HK-2 (cell line): ENCODE results near the gene EDC3.

ENCODE experiments used
- DNase-seq: peaks from one replicate; pipeline ENCODE4 v3.0.0-alpha.2; 2018; ENCODE audit not compliant: unreplicated experiment

The EDC3 gene

DNA sequence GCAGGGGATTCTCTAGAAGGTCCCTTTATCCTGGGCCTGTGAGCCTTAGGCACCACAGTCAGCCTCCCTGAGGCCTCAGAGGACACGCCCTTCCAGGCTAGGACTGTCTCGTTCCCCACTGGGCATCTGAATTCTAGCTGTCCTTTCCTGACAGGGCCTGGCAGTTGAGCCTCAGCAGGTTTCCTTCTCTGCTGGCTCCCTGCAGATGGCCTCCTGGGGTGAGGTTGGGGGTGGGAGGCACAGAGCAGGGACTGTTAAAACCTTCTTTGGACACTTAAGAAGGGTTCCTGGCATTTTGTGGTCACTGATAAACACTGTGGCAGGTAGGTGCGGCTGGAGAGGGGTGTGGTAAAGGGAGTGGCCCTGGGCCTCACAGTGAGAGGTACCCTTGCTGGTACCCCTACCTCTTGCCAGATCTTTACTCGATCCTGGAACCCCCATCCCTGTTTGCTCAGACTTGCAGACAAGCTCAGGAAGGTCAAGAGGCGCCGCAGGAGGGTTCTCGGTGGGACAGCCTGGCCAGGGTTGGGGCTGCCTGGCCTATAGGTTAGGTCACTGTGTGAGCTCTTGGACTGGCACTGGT lies 71.7 kb downstream of the EDC3 start:
- no peak for DNase-seq

DNA sequence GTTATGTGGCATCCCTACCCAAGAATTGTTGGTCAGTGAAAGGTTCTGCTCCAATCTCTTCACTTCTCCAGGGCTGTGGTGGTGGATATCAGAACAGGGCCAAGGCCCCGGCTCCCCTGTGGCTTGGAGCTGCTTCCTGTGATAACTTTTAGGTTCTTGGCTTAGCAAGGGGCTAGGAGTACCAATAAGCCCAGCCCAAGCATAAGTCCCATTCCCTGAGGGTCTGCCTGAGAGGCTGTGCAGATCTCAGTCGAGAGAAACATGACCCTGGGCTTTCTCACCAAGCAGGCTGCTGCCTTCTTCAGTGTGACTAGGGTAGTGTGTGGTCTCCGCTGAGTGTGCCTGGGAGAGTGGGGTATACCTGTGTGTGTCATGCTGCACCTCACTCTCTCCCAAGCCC lies 73.1 kb downstream of the EDC3 start:
- DNase-seq, result no peak

DNA sequence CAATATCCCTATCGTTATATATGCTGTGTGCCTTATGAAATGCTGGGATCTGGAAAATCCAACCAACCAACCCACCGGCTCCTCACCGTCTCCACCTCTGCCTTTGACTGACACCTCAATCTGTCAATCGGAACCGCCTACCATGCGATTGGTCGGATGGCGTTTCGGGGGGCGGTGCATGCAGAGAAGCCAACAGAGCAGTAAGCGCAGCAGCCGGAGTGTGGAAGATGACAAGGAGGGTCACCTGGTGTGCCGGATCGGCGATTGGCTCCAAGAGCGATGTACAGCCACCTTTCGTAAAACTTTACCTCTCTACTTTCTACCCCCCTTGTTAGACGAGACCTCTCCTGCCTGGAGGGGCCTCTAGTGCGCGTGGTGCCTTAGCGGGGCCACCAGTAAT lies 73.9 kb downstream of the EDC3 start:
- no peak for DNase-seq

GRCh38 chr15:74621546-74621920 lies 74.3 kb downstream of the EDC3 start:
- no peak for DNase-seq

- peak; percentile 47 for DNase-seq
Observed at GRCh38 chr15:74620636-74621545, 74.9 kb downstream of the EDC3 start.

DNA sequence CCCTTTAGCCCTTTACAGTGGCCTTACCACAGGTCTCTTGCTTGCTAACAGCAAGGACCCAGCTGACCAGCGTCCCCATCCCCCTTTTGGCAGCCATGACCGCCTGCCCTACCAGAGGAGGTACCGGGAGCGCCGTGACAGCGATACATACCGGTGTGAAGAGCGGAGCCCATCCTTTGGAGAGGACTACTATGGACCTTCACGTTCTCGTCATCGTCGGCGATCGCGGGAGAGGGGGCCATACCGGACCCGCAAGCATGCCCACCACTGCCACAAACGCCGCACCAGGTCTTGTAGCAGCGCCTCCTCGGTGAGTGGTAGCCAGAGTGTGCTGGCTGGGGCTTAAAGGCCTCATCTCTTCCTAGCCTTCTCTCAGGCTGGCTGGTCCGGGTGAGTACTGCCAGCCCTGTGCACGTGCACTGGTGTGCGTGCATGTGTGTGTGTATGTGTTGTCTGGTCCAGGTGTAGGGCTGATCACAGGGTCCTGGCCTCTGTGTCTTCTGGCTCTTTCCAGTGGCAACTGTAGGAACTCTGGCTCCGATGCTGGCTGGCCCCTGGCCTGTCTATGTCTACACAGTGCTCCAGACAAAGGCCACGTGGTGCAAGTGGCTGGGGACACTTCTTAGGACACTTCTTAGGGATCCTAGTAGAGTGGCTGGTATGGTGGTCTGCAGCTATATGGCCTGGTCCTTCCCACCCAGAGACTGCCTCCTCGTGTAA lies 75.7 kb downstream of the EDC3 start:
- DNase-seq, result no peak

DNA sequence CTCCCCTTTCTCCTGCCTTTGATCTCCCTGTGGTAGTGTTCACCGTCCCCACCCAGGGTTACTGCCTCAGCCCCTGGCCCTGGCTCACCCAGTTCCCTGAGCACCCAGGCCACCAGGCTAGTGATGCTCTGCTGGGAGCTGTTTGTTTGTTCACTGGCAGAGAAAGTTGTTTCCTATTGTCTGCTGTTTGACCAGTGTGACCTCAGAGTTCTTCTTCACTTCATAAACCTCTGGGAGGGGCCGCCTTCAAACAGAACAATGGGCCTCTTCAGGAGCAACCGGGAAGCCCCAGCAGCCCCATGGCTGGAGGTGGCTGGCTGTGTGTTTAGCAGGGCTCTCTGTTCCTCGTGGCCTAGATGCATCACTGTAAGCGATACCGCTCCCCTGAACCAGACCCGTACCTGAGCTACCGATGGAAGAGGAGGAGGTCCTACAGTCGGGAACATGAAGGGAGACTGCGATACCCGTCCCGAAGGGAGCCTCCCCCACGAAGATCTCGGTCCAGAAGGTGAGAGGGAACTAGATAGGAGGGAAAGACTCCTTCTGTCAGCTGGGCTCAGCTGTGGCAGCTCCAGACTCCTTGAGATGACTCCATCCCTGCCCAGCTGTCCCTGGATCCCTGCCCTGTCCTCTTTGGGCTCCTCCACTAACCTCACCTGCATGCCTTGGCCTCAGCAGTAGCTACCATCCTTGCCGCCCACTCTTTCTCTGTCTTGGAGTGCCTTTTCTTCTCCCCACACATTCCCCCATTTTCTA lies 76.8 kb downstream of the EDC3 start:
- no peak for DNase-seq

GRCh38 chr15:74616996-74617395 lies 78.8 kb downstream of the EDC3 start:
- DNase-seq, result no peak

- peak; percentile 73 for DNase-seq
Observed at GRCh38 chr15:74616366-74616939, 79.4 kb downstream of the EDC3 start.

DNA sequence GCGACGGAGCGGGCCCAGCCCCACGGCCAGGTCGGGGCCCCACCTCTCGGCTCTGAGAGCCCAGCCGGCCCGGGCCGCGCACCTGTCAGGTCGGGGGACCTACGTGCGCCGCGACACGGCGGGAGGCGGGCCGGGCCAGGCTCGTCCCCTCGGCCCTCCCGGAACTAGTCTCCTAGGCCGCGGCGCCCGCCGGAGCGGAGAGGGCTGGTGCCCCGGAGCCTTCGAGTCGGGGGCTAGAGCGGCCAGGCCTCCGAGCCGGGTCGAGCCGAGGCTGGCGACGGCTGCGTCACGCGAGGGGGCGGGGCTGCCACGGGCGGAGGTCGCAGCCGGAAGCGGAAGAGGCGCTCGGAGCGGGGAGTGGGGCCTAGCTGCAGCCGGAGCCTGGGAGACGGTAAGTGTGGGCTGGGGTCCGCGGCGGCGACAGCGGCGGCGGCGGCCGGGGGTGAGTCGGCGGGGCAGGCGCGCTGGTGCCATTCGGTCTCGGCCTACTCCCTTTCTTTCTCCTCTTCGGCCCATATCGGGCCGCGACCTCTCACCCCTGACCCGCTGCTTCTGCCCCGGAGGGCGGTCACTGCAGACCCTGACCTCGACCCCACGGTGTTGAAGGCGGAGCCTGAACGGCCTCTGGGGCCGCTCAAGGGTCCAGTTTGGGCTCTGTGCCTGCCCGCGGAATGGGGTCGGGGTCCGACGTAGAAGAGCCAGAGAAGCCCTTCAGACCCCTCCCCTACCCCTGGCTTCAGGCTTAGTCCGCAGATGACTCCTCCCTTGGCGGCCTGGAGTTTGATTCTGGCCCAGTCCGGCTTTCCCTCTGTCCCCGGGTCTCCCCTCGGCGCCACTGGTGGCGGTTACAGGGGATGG lies 80.1 kb downstream of the EDC3 start, which contains the start of gene CLK3:
TSS of gene CLK3 (plus strand) at position 329 of the 858 bp plus-strand sequence. CDS start 3,361 bp downstream, outside the sequence.
- DNase-seq, result peak; percentile 91

DNA sequence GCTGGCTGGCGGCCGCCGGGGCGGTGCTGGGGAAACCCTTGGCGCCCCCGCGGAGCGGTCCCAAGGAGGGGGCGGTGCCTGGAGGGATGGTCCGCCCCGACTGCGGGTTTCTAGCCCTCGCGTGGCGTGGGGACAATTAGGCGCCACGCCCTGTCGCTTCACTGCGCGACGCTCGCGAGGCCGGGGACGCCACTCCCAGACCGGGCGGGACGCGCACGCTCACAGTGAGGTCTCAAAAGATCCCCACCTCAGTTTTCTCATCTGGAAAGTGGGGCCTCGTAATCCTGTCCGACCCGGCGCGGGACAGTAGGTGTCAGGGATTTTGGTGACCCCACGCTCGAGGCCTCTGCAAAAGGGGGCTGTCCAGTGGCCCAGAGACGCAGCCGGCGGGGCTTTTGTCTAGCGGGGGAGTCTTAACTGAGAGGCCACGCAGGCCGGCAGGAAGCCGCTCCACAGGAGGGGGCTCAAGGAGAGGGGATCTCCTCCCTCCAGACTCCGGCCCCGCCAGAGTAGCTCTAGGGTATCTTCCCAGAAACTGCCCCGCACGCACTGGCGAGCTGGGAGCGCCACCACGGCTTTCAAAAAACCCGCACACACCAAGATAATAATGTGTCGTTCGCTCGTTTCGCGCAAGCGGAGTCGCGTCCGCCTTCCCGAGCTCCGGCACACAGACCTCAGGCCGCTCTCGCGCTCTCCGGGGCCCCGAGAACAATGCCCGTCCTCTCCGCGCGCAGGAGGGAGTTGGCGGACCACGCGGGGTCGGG lies 80.9 kb downstream of the EDC3 start:
- peak; percentile 63 for DNase-seq

DNA sequence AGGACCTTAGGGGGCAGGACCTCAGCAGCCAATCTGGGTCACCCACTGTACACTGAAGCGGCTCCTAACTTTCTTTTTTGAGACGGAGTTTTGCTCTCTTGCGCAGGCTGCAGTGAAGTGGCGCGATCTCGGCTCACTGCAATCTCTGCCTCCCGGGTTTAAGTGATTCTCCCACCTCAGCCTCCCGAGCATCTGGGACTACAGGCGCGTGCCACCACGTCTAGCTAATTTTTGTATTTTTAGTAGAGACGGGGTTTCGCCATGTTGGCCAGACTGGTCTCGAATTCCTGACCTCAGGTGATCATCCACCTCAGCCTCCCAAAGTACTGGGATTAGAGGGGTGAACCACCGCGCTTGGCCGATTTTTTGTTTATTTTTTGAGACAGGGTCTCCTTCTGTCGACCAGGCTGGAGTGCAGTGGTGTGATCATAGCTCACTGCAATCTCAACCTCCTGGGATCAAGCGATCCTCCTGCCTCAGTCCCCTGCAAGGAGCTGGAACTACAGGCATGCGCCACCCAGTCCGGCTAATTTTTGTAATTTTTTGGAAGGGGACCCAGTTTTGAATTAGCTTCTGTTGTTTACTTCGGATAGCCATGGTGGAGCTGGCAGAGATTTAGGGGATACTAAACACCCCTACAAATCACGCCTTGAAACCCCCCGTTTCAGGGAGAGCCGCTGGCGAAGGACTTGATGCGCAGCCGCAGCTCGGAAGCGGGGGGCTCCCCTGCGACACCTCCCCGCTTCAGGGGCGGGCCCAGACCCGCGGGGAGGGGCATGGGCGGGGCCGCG lies 81.7 kb downstream of the EDC3 start:
- DNase-seq, result no peak

DNA sequence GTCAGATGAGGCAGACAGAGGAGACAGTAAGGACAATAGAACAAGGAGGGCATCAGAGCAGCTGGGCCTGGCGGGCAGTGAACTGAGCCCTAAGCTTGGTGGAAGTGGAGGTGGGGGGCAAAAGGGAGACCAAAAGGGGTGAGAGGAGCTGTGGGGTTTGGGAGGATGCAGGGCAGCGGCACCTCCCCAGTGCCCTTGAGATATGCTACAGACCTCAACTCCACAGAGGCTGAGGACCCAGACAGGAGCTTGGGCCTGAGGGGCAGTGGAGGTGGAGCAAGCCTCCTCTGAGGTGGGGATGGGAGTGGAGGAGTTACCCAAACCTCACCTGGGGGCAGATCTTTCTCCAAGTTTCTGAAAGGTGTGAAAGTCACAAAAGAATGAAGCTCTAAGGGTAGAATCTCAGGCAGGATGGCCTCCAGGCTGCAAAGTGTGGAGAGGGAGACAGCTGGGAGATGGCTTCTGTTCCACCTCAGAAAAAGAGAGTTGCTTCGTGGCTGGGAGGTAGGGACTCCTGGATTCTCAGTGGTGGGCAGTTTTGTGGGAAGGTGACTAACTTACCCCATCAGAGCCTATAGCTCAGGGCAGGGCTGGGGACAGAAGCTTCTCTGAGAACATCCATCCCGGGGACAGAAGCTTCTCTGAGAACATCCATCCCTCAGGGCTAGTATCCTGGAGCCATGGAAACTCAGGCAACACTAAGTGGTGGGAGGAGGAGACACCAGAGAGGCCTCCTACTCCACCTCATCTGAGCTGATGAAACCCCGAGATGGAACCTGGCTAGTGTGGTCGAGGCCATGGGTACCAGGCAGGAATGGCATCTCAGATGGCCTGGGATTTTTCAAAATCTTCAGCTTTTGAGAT lies 82.5 kb downstream of the EDC3 start:
- DNase-seq, result no peak

- DNase-seq, result no peak
Observed at GRCh38 chr15:74612677-74613076, 83.1 kb downstream of the EDC3 start.

DNA sequence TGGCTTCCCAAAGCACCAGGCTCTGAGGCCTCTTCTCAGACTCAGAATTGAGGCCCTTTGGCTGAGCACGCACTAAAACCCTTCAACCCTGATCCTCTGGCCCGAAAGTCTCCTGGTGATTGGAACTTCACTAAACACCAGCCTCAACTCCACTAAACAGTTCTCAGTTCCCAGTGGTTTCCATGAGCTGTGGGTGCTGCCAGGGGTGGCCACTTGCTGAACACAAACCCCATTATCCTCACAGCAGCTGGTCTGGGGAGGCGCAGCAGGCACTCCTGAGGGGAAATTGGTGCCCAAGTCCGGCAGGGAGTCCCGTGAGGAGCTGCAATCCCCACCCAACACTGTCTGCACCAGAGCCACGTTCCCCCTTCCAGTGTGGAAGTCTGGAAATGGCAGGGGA lies 84.0 kb downstream of the EDC3 start:
- no peak for DNase-seq

- no peak for DNase-seq
Observed at GRCh38 chr15:74611341-74611740, 84.5 kb downstream of the EDC3 start.

DNA sequence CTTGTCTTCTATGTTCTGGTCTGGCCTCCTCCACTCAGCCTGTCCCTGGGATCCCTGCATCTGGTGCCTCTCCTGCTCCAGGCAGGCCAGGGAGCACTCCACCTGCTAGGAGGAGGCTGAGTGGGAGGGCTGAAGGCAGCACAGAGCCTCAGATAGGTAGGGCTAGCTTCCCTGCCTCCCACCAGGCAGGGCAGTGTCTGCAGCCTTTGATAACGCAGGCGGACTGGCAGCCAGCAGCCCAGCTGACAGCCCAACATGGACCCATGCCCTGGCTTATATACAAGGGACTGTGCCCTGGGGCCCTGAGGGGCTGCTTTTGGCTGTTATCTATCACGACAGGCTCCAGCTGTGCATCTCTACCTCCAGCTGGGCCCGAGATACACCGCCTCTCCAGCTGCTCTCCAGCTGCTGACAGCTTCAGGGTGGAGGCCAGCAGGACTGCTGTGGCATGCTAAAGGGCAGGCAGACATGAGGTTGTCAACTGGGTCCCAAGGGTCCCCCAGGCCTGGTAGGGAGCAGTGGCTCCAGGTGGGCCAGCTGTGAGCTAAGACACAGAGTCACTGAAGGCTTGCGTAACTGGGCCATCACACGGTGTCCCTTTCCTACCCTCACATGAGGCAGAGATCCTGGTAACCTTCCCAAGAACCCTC lies 85.4 kb downstream of the EDC3 start:
- no peak for DNase-seq

- no peak for DNase-seq
Observed at GRCh38 chr15:74609938-74610301, 85.9 kb downstream of the EDC3 start.
